Measurements from ENCODE around the gene BMPR2.

Gene BMPR2

DNA sequence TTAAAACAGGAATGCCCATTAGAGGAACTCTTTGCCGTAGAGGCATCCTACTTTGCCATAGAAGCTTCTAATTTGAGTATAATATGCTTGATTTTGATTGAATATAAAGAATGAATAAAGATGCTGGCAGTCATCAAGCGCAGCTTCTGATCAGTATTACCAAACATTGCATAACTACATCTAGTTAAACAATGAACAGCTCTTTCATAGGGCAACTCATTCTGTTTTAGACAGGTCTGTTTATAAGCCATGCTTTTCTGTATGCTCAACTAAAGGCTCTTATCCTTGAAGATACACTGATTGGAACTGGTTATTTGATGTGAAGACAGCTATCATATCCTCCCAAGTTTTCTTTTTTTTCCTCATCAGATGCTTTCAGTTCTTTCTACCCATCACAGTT, 136.0 kb downstream of the BMPR2 start:
- Histone ChIP-seq H3K4ac (ENCODE audit: low read depth, low read length) (no peak overlapping the region), H2BK120ac (ENCODE audit: low read depth, low read length) (no peak overlapping the region), H2BK5ac (ENCODE audit: low read length) (no peak overlapping the region), H4K8ac (ENCODE audit: low read depth, low read length) (no peak overlapping the region), H3K79me2 (ENCODE audit: control insufficient read depth, insufficient read depth, low read length) (no peaks in the 10 kb centered on the region), H3K4me2 (ENCODE audit: low read length) (no peak overlapping the region), H3K79me1 (ENCODE audit: low read length) (peaks cover 2% of the 10 kb centered on the region), H3K4me1 (ENCODE audit: control insufficient read depth, low read depth, low read length) (no peaks in the 10 kb centered on the region), H3K56ac (ENCODE audit: low read length) (no peak overlapping the region), H4K5ac (ENCODE audit: low read length) (no peak overlapping the region), H2AK5ac (ENCODE audit: low read length) (no peak overlapping the region), H2BK15ac (replicated peaks; ENCODE audit: low read depth) (no peak overlapping the region), H3K27ac (ENCODE audit: low read depth, low read length) (no peak overlapping the region), H3K27me3 (ENCODE audit: insufficient read depth, low read length, poor library complexity) (no peaks in the 10 kb centered on the region), H3K9ac (ENCODE audit: low read length) (no peak overlapping the region), H3K4me3 (ENCODE audit: low read length) (no peak overlapping the region), H3K18ac (ENCODE audit: low read length) (no peak overlapping the region), H3K23ac (ENCODE audit: low read length) (no peak overlapping the region), H3K36me3 (ENCODE audit: control insufficient read depth, insufficient read depth, low read length) (peaks cover 2% of the 10 kb centered on the region)
- DNase-seq = no peak
- no CpG with 5 or more reads among the region's 2 CpGs for WGBS (ENCODE audit: extremely low coverage, insufficient coverage, low lambda C conversion rate)

GRCh38 chr2:202514732-202515131, 138.6 kb downstream of the BMPR2 start:
- Histone ChIP-seq H3K4ac (ENCODE audit: low read depth, low read length) (no peak overlapping the region), H3K4me3 (ENCODE audit: low read length) (no peak overlapping the region), H3K23ac (ENCODE audit: low read length) (no peak overlapping the region), H4K5ac (ENCODE audit: low read length) (no peak overlapping the region), H2BK15ac (replicated peaks; ENCODE audit: low read depth) (no peak overlapping the region), H4K8ac (ENCODE audit: low read depth, low read length) (no peak overlapping the region), H3K4me1 (ENCODE audit: control insufficient read depth, low read depth, low read length) (no peaks in the 10 kb centered on the region), H3K27me3 (ENCODE audit: insufficient read depth, low read length, poor library complexity) (no peaks in the 10 kb centered on the region), H2BK5ac (ENCODE audit: low read length) (no peak overlapping the region), H3K27ac (ENCODE audit: low read depth, low read length) (no peak overlapping the region), H2AK5ac (ENCODE audit: low read length) (no peak overlapping the region), H3K79me1 (ENCODE audit: low read length) (peaks cover 1% of the 10 kb centered on the region), H3K18ac (ENCODE audit: low read length) (no peak overlapping the region), H3K36me3 (ENCODE audit: control insufficient read depth, insufficient read depth, low read length) (peaks cover 2% of the 10 kb centered on the region), H3K4me2 (ENCODE audit: low read length) (no peak overlapping the region), H3K79me2 (ENCODE audit: control insufficient read depth, insufficient read depth, low read length) (no peaks in the 10 kb centered on the region), H3K56ac (ENCODE audit: low read length) (no peak overlapping the region), H2BK120ac (ENCODE audit: low read depth, low read length) (no peak overlapping the region), H3K9ac (ENCODE audit: low read length) (no peak overlapping the region)
- DNase-seq = no peak
- no CpG with 5 or more reads among the region's 3 CpGs for WGBS (ENCODE audit: extremely low coverage, insufficient coverage, low lambda C conversion rate)

GRCh38 chr2:202519453-202519852, 143.3 kb downstream of the BMPR2 start:
- WGBS (ENCODE audit: extremely low coverage, insufficient coverage, low lambda C conversion rate) = no CpG with 5 or more reads among the region's 1 CpG
- H3K36me3 ChIP-seq (ENCODE audit: control insufficient read depth, insufficient read depth, low read length) = peaks cover 7% of the 10 kb centered on the region

DNA sequence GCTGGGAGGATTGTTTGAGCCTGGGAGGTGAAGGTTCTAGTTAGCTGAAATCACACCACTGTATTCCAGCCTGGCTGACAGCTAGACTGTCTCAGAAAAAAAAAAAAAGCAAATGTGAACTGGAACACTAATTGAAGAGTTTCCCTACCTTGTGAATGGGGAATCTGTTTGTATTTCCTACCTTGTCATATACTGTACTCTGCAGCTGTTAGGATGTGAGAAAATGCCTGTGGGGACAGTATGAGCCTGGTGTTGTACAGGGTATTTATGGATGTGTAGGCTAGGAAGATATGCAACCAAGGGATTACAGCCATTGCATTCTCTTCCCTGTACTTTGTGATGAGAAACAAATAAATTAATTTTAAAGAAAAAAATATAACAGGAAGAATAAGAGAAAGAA, 145.3 kb downstream of the BMPR2 start:
- no peak overlapping the region for H4K5ac ChIP-seq (ENCODE audit: low read length)
- no peak overlapping the region for H3K4me3 ChIP-seq (ENCODE audit: low read length)
- no peak overlapping the region for H3K27ac ChIP-seq (ENCODE audit: low read depth, low read length)
- no peak overlapping the region for H2BK120ac ChIP-seq (ENCODE audit: low read depth, low read length)
- no peak overlapping the region for H3K23ac ChIP-seq (ENCODE audit: low read length)
- no peak overlapping the region for H2AK5ac ChIP-seq (ENCODE audit: low read length)
- H3K56ac ChIP-seq (ENCODE audit: low read length) = no peak overlapping the region
- no peaks in the 10 kb centered on the region for H3K27me3 ChIP-seq (ENCODE audit: insufficient read depth, low read length, poor library complexity)
- H3K9ac ChIP-seq (ENCODE audit: low read length) = no peak overlapping the region
- peaks cover 5% of the 10 kb centered on the region for H3K36me3 ChIP-seq (ENCODE audit: control insufficient read depth, insufficient read depth, low read length)
- no peak overlapping the region for H2BK5ac ChIP-seq (ENCODE audit: low read length)
- H2BK15ac ChIP-seq (replicated peaks; ENCODE audit: low read depth) = no peak overlapping the region
- no peak overlapping the region for H3K4me2 ChIP-seq (ENCODE audit: low read length)
- no peak for DNase-seq
- H3K4me1 ChIP-seq (ENCODE audit: control insufficient read depth, low read depth, low read length) = no peaks in the 10 kb centered on the region
- H3K79me2 ChIP-seq (ENCODE audit: control insufficient read depth, insufficient read depth, low read length) = no peaks in the 10 kb centered on the region
- no peak overlapping the region for H3K4ac ChIP-seq (ENCODE audit: low read depth, low read length)
- H3K79me1 ChIP-seq (ENCODE audit: low read length) = no peaks in the 10 kb centered on the region
- H3K18ac ChIP-seq (ENCODE audit: low read length) = no peak overlapping the region
- H4K8ac ChIP-seq (ENCODE audit: low read depth, low read length) = no peak overlapping the region

More at GRCh38 chr2:202519453-202519852, 143.3 kb downstream of the BMPR2 start:
- H3K4me3 ChIP-seq (ENCODE audit: low read length) = no peak overlapping the region
- H3K79me2 ChIP-seq (ENCODE audit: control insufficient read depth, insufficient read depth, low read length) = no peaks in the 10 kb centered on the region
- H3K4me1 ChIP-seq (ENCODE audit: control insufficient read depth, low read depth, low read length) = no peaks in the 10 kb centered on the region
- no peak overlapping the region for H4K8ac ChIP-seq (ENCODE audit: low read depth, low read length)
- H4K5ac ChIP-seq (ENCODE audit: low read length) = no peak overlapping the region
- H2BK120ac ChIP-seq (ENCODE audit: low read depth, low read length) = no peak overlapping the region
- H3K4me2 ChIP-seq (ENCODE audit: low read length) = no peak overlapping the region
- H3K9ac ChIP-seq (ENCODE audit: low read length) = no peak overlapping the region
- no peaks in the 10 kb centered on the region for H3K27me3 ChIP-seq (ENCODE audit: insufficient read depth, low read length, poor library complexity)
- DNase-seq = no peak
- H3K79me1 ChIP-seq (ENCODE audit: low read length) = no peaks in the 10 kb centered on the region
- no peak overlapping the region for H3K23ac ChIP-seq (ENCODE audit: low read length)
- no peak overlapping the region for H2BK5ac ChIP-seq (ENCODE audit: low read length)
- H3K56ac ChIP-seq (ENCODE audit: low read length) = no peak overlapping the region
- no peak overlapping the region for H3K18ac ChIP-seq (ENCODE audit: low read length)
- no peak overlapping the region for H2BK15ac ChIP-seq (replicated peaks; ENCODE audit: low read depth)
- H3K27ac ChIP-seq (ENCODE audit: low read depth, low read length) = no peak overlapping the region
- H2AK5ac ChIP-seq (ENCODE audit: low read length) = no peak overlapping the region
- H3K4ac ChIP-seq (ENCODE audit: low read depth, low read length) = no peak overlapping the region

DNA sequence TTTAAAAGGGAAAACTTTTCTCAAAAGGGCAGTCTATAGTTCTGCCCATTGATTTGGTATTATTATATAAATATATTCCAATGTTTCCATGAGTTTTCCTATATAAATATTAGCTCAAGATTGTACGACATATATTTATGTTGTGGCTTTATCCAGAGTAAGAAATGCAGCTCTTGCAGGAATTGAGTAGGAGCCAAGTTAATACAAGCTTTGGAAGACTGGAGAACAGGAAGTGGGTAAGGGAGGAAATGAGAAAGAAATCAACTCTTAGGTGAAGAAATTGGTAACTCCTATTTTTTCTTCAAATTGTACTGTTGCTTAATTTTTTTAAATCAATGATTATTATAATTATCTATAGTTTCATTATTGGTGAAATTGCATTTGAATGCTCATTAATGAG, 153.3 kb downstream of the BMPR2 start:
- no peak overlapping the region for H3K27ac ChIP-seq (ENCODE audit: low read depth, low read length)
- H3K4me2 ChIP-seq (ENCODE audit: low read length) = no peak overlapping the region
- no peaks in the 10 kb centered on the region for H3K79me2 ChIP-seq (ENCODE audit: control insufficient read depth, insufficient read depth, low read length)
- no peak for DNase-seq
- no peak overlapping the region for H3K23ac ChIP-seq (ENCODE audit: low read length)
- H2BK120ac ChIP-seq (ENCODE audit: low read depth, low read length) = no peak overlapping the region
- H4K5ac ChIP-seq (ENCODE audit: low read length) = no peak overlapping the region
- H4K8ac ChIP-seq (ENCODE audit: low read depth, low read length) = no peak overlapping the region
- H2BK15ac ChIP-seq (replicated peaks; ENCODE audit: low read depth) = no peak overlapping the region
- H3K18ac ChIP-seq (ENCODE audit: low read length) = no peak overlapping the region
- no peaks in the 10 kb centered on the region for H3K4me1 ChIP-seq (ENCODE audit: control insufficient read depth, low read depth, low read length)
- H3K56ac ChIP-seq (ENCODE audit: low read length) = no peak overlapping the region
- H2BK5ac ChIP-seq (ENCODE audit: low read length) = no peak overlapping the region
- no peak overlapping the region for H3K9ac ChIP-seq (ENCODE audit: low read length)
- no peaks in the 10 kb centered on the region for H3K27me3 ChIP-seq (ENCODE audit: insufficient read depth, low read length, poor library complexity)
- no peaks in the 10 kb centered on the region for H3K79me1 ChIP-seq (ENCODE audit: low read length)
- no CpG with 5 or more reads among the region's 1 CpG for WGBS (ENCODE audit: extremely low coverage, insufficient coverage, low lambda C conversion rate)
- no peaks in the 10 kb centered on the region for H3K36me3 ChIP-seq (ENCODE audit: control insufficient read depth, insufficient read depth, low read length)
- H3K4ac ChIP-seq (ENCODE audit: low read depth, low read length) = no peak overlapping the region
- H3K4me3 ChIP-seq (ENCODE audit: low read length) = no peak overlapping the region
- no peak overlapping the region for H2AK5ac ChIP-seq (ENCODE audit: low read length)

- Histone ChIP-seq H3K4me3 (ENCODE audit: low read length) (no peak overlapping the region), H4K5ac (ENCODE audit: low read length) (no peak overlapping the region), H2AK5ac (ENCODE audit: low read length) (no peak overlapping the region), H3K4me1 (ENCODE audit: control insufficient read depth, low read depth, low read length) (no peaks in the 10 kb centered on the region), H3K36me3 (ENCODE audit: control insufficient read depth, insufficient read depth, low read length) (no peaks in the 10 kb centered on the region), H3K4ac (ENCODE audit: low read depth, low read length) (no peak overlapping the region), H3K79me2 (ENCODE audit: control insufficient read depth, insufficient read depth, low read length) (no peaks in the 10 kb centered on the region), H4K8ac (ENCODE audit: low read depth, low read length) (no peak overlapping the region), H3K18ac (ENCODE audit: low read length) (no peak overlapping the region), H3K9ac (ENCODE audit: low read length) (no peak overlapping the region), H2BK5ac (ENCODE audit: low read length) (no peak overlapping the region), H3K27me3 (ENCODE audit: insufficient read depth, low read length, poor library complexity) (no peaks in the 10 kb centered on the region), H2BK120ac (ENCODE audit: low read depth, low read length) (no peak overlapping the region), H3K27ac (ENCODE audit: low read depth, low read length) (no peak overlapping the region), H3K23ac (ENCODE audit: low read length) (no peak overlapping the region), H3K79me1 (ENCODE audit: low read length) (no peaks in the 10 kb centered on the region), H3K56ac (ENCODE audit: low read length) (no peak overlapping the region), H3K4me2 (ENCODE audit: low read length) (no peak overlapping the region), H2BK15ac (replicated peaks; ENCODE audit: low read depth) (no peak overlapping the region)
- WGBS (ENCODE audit: extremely low coverage, insufficient coverage, low lambda C conversion rate) = no CpG with 5 or more reads among the region's 1 CpG
- DNase-seq = no peak
Observed at GRCh38 chr2:202530038-202530437, 153.9 kb downstream of the BMPR2 start.

Measured in mesendoderm (in vitro differentiated cells).